Endothelial cell of umbilical vein (primary cell): ENCODE results near the gene TRIM22. TPM values are rescaled to one million over a fixed set of nuclear protein-coding genes. Genes with fewer than 3 reads are reported as not detected.

Experiments
- BruUV-seq: library from RNA; stranded (reverse); fragments of 400-500 nt; replicated peaks from 2 replicates; lab custom pipeline; 2021; lab: Mats Ljungman, UMichigan
- CTCF ChIA-PET: fragments of 300-600, 350-600 bp; sonication (Branson Sonifier 250); formaldehyde crosslinking; loops from one replicate; lab custom pipeline; 2021; ENCODE audit warnings: antibody characterized with exemption, inconsistent platforms; lab: Charles Lee
- POLR2A ChIA-PET: fragments of 300-600, 350-600 bp; sonication (Branson Sonifier 250); formaldehyde crosslinking; loops from one replicate; lab custom pipeline; 2021; ENCODE audit warnings: antibody characterized with exemption, inconsistent platforms; lab: Charles Lee
- DNase-seq: peaks from one replicate; pipeline ENCODE4 v3.0.0-alpha.2; 2011; ENCODE audit warnings: low read depth, low spot score
- FAIRE-seq: peaks from 2 replicates; lab custom pipeline; 2011; peaks lifted over from hg19 to GRCh38; lab: Jason Lieb, UNC
- H2AFZ ChIP-seq: 2 replicates; pipeline ENCODE4 v1.6.0; 2012; ENCODE audit warnings: low read depth, low read length, control low read depth, inconsistent platforms
- H3K27ac ChIP-seq: 2 replicates; pipeline ENCODE4 v1.5.1; 2011; ENCODE audit warnings: low read depth, mild to moderate bottlenecking, control low read depth, low read length, moderate library complexity; ENCODE audit not compliant: insufficient read depth
- H3K27me3 ChIP-seq, 2 experiments: 2 replicates each; pipeline versions ENCODE4 v1.6.0 to v1.6.1; 2011; ENCODE audit warnings: low read length in 2 of 2, mixed read lengths in 1 of 2; ENCODE audit not compliant: control insufficient read depth in 2 of 2, insufficient read depth in 2 of 2
- H3K36me3 ChIP-seq, 2 experiments: 2 replicates in 1 of 2; 3 replicates in 1 of 2; pipeline ENCODE4 v1.5.1; 2011; ENCODE audit warnings: low read length in 2 of 2, mild to moderate bottlenecking in 1 of 2, moderate library complexity in 1 of 2; ENCODE audit not compliant: control insufficient read depth in 2 of 2, insufficient read depth in 2 of 2; ENCODE audit errors: extremely low read depth in 1 of 2
- H3K4me1 ChIP-seq: 3 replicates; pipeline ENCODE4 v1.5.1; 2011; ENCODE audit warnings: mild to moderate bottlenecking, low read length; ENCODE audit not compliant: control insufficient read depth, insufficient read depth; ENCODE audit errors: extremely low read depth
- H3K4me2 ChIP-seq: 2 replicates; pipeline ENCODE4 v1.6.1; 2011; ENCODE audit warnings: low read length, control low read depth, mixed read lengths; ENCODE audit not compliant: insufficient read depth
- H3K4me3 ChIP-seq, 3 experiments: fragments of 200-600 bp in 1 of 3; sonication (generic), shearing (Covaris generic) in 1 of 3; replicated peaks in 1 of 3; 2 replicates each; pipeline ENCODE4 v1.5.1; 2011 to 2016; ENCODE audit warnings: control low read depth in 3 of 3, low read length in 3 of 3, mild to moderate bottlenecking in 2 of 3, inconsistent platforms in 1 of 3, low read depth in 1 of 3, moderate library complexity in 1 of 3; ENCODE audit not compliant: insufficient read depth in 1 of 3
- H3K79me2 ChIP-seq: 2 replicates; pipeline ENCODE4 v1.6.0; 2012; ENCODE audit warnings: low read length, inconsistent platforms; ENCODE audit not compliant: control insufficient read depth, insufficient read depth
- H3K9ac ChIP-seq: replicated peaks from 2 replicates; pipeline ENCODE3; 2011; ENCODE audit warnings: low read length, control low read depth; ENCODE audit not compliant: insufficient read depth; ENCODE audit errors: extremely low read depth
- H3K9me1 ChIP-seq: replicated peaks from 3 replicates; pipeline ENCODE4 v1.6.0; 2011; ENCODE audit warnings: mild to moderate bottlenecking, low read length; ENCODE audit not compliant: control insufficient read depth, insufficient read depth; ENCODE audit errors: extremely low read depth
- H3K9me3 ChIP-seq: replicated peaks from 2 replicates; pipeline ENCODE4 v1.5.1; 2012; ENCODE audit warnings: low read length, inconsistent platforms; ENCODE audit not compliant: control insufficient read depth, insufficient read depth
- H4K20me1 ChIP-seq: replicated peaks from 2 replicates; pipeline ENCODE3; 2011; ENCODE audit warnings: mild to moderate bottlenecking, low read length; ENCODE audit not compliant: control insufficient read depth, insufficient read depth; ENCODE audit errors: extremely low read depth
- CTCF ChIP-seq, 2 donors: IDR thresholded peaks; 1 replicate in 1 of 2; 2 replicates in 1 of 2; pipeline ENCODE4 v1.5.1; 2011; ENCODE audit warnings: low read length in 2 of 2, mild to moderate bottlenecking in 2 of 2, moderate library complexity in 2 of 2, control low read depth in 1 of 2, inconsistent platforms in 1 of 2, low read depth in 1 of 2; ENCODE audit not compliant: insufficient read depth in 1 of 2; ENCODE audit errors: extremely low read depth in 1 of 2
- EZH2 ChIP-seq: IDR thresholded peaks from 2 replicates; pipeline ENCODE4 v1.6.1; 2012; ENCODE audit warnings: borderline replicate concordance, low read depth, mild to moderate bottlenecking, moderate library complexity, low read length, inconsistent platforms; ENCODE audit not compliant: severe bottlenecking
- FOS ChIP-seq: IDR thresholded peaks from 2 replicates; pipeline ENCODE4 v1.6.1; 2011; ENCODE audit warnings: mild to moderate bottlenecking, low read length, moderate library complexity, borderline replicate concordance; ENCODE audit not compliant: insufficient read depth
- GATA2 ChIP-seq: IDR thresholded peaks from 2 replicates; pipeline ENCODE4 v1.7.0; 2011; ENCODE audit warnings: low read depth, mild to moderate bottlenecking, moderate library complexity, mixed read lengths, low read length; ENCODE audit not compliant: insufficient read length, insufficient read depth
- JUN ChIP-seq: IDR thresholded peaks from 2 replicates; pipeline ENCODE4 v1.6.1; 2011; ENCODE audit warnings: borderline replicate concordance, low read depth; ENCODE audit not compliant: insufficient read length, insufficient read depth
- MYC ChIP-seq: IDR thresholded peaks from one replicate; pipeline ENCODE4 v1.6.1; 2011; ENCODE audit warnings: mild to moderate bottlenecking, low read depth, low read length
- POLR2A ChIP-seq: IDR thresholded peaks from 2 replicates; pipeline ENCODE4 v1.6.1; 2012; ENCODE audit warnings: low read depth, mild to moderate bottlenecking, control low read depth, low read length
- POLR2AphosphoS5 ChIP-seq: IDR thresholded peaks from 2 replicates; pipeline ENCODE4 v1.6.1; 2012; ENCODE audit warnings: low read depth, mild to moderate bottlenecking, control low read depth, low read length, moderate library complexity; ENCODE audit not compliant: insufficient read depth
- dilution Hi-C: fragments of 300-500 bp; cut with MboI; formaldehyde crosslinking; loops from one replicate; pipeline ENCODE4 v1.15.0; 2019; ENCODE audit warnings: low sequenced_read_pairs; ENCODE audit not compliant: extremely low pct_ligation_motif_present
- intact Hi-C: fragments of 100-400 bp; cut with micrococcal nuclease; formaldehyde crosslinking; loops from one replicate; pipeline ENCODE4 v1.10.0; 2022
- polyA plus RNA-seq, 4 experiments: library from polyadenylated mRNA; depleted of rRNA in 3 of 4; stranded (reverse) in 3 of 4; unstranded in 1 of 4; fragments of >200 nt; gene quantifications; 2 replicates each; pipeline versions ENCODE4 v1.2.1 to v1.2.3, GENCODE V29; 2011 to 2012; ENCODE audit warnings: missing spikeins in 1 of 4
- total RNA-seq: library from RNA; stranded (reverse); gene quantifications from 2 replicates; pipeline ENCODE4 v1.2.3, GENCODE V29; 2021
- TF ChIP-seq, protein P1 (sequence below): IDR thresholded peaks from 2 replicates; pipeline ENCODE4 v1.6.1; 2011; ENCODE audit not compliant: insufficient read depth, insufficient read length

TRIM22 gene
- total and polyA plus RNA-seq, 2 donors (not counting 3 experiments of a cell fraction or from before 2014, with no cell fraction given) = 73.5 to 110 TPM

GRCh38 chr11:5639953-5640352 lies 49.6 kb upstream of the TRIM22 start:
- POLR2A ChIA-PET = no interaction called here
- no peak overlapping the region for H3K4me3 ChIP-seq
- no peaks in the 10 kb centered on the region for H3K9me1 ChIP-seq
- intact Hi-C loops (no loop called here), dilution Hi-C loops (no loop called here)
- no peak overlapping the region for H3K4me2 ChIP-seq
- no peak for DNase-seq
- no peaks in the 10 kb centered on the region for H3K36me3 ChIP-seq
- TF ChIP-seq GATA2 (no peak), POLR2AphosphoS5 (no peak)
- no peak overlapping the region for H3K27ac ChIP-seq
- H3K79me2 ChIP-seq = no peaks in the 10 kb centered on the region
- no peaks in the 10 kb centered on the region for H3K27me3 ChIP-seq
- no peak overlapping the region for H2AFZ ChIP-seq
- CTCF ChIA-PET = no interaction called here
- H4K20me1 ChIP-seq = no peaks in the 10 kb centered on the region
- FAIRE-seq = no peak
- no peaks in the 10 kb centered on the region for H3K4me1 ChIP-seq
- BruUV-seq = no TSS peak
- H3K9me3 ChIP-seq = no peaks in the 10 kb centered on the region
- no peak overlapping the region for H3K9ac ChIP-seq

DNA sequence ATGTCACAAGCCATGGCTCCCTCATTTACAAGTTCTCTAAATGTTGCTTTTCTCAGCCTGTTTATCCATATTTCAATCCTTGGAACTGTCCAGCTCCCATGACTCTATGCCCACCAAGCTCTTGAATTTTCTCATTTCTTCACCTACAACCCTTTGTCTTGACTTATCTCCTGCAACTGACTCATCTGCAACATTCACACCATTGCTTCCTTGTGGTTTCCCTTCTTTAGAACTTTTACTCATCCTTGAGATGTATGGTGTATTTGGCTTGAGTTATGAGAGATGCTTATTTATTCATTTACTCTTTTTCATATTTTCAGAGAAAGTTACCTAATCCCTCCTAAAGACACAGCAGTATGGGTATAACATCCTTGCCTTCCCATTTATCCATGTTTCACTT lies 46.0 kb upstream of the TRIM22 start:
- Histone ChIP-seq H3K27me3 (no peaks in the 10 kb centered on the region), H3K79me2 (no peaks in the 10 kb centered on the region), H3K4me1 (no peaks in the 10 kb centered on the region), H2AFZ (no peak overlapping the region), H3K36me3 (no peaks in the 10 kb centered on the region), H3K4me2 (no peak overlapping the region), H3K9ac (no peak overlapping the region), H3K4me3 (no peak overlapping the region), H3K27ac (no peak overlapping the region), H3K9me3 (no peaks in the 10 kb centered on the region), H3K9me1 (no peaks in the 10 kb centered on the region), H4K20me1 (no peaks in the 10 kb centered on the region)
- POLR2A ChIA-PET = no interaction called here
- CTCF ChIA-PET = no interaction called here
- no peak for DNase-seq
- BruUV-seq = no TSS peak
- dilution Hi-C loops = no loop called here
- intact Hi-C loops = no loop called here
- FAIRE-seq = no peak
- no peak for TF ChIP-seq POLR2A
- no peak for TF ChIP-seq MYC
- no peak for TF ChIP-seq CTCF (IDR thresholded peaks at IDR 0.05; ENCODE audit: extremely low read depth in 1 of 2, insufficient read depth in 1 of 2, low read depth in 1 of 2, low read length in 2 of 2)
- TF ChIP-seq, protein P1, sequence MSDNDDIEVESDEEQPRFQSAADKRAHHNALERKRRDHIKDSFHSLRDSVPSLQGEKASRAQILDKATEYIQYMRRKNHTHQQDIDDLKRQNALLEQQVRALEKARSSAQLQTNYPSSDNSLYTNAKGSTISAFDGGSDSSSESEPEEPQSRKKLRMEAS = no peak
- no peak for TF ChIP-seq POLR2AphosphoS5
- no peak for TF ChIP-seq FOS
- TF ChIP-seq GATA2 = no peak
- no peak for TF ChIP-seq JUN
- TF ChIP-seq EZH2 = no peak
